HG03469 (cell line): ENCODE data around the gene CDX2.

Source experiments
- ATAC-seq: cut with Tn5 transposase; IDR thresholded peaks from one replicate; pipeline ENCODE4 v1.9.1; 2021; ENCODE audit warnings: mild to moderate bottlenecking, moderate library complexity, moderate number of reproducible peaks; ENCODE audit not compliant: unreplicated experiment

CDX2 gene

DNA sequence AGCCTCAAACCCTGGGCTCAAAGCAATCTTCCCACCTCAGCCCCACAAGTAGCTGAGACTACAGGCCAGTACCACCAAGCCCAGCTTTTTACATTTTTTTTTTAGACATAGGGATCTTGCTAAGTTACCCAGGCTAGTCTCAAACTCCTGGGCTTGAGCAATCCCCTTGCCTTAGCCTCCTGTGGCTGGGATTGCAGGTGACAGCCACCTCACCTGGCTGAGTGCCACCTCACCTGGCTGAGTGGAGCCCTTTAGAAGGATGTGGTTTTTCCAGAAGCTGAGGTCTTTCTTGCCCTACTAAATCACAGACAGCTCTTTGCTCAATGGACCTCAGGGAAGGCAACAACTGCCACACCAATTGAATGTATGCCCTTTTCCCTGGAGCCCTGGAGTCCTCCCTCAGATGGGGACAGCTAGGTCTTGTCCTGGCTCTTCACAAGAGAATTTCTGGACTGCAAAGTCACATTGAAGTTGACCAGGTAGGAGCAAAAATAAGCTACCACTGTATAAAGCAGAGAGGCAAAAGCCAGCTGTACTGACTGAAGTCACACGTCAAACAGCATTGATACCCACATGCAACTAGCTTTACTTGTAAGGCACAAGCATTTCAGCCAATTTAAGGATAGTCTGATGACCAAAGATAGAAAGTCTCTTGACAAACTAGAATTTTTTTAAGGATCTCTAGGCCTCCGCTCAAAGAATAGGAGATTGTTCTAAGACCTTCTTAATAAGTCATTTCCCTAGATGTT is 35.4 kb downstream of the CDX2 start:
- no peak for ATAC-seq

DNA sequence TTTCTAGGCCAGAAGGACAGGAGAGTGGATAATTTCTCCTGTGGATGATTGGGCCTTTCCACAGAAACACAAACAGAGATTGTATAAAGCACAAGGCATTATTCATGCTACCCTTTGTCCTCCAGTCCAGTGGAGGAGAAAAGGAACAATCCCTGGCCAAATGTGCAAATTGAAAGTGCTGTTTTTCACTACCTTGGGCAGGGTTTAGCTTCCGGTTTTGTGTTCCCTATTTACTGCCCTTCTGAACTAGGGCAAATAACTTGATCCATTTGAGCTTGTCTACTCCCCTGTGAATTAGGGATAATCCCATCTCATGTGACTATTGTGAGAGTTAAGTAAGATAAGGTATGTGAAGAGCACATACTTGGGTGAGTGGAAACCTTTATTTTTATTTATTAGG is 36.0 kb downstream of the CDX2 start:
- ATAC-seq, result no peak

DNA sequence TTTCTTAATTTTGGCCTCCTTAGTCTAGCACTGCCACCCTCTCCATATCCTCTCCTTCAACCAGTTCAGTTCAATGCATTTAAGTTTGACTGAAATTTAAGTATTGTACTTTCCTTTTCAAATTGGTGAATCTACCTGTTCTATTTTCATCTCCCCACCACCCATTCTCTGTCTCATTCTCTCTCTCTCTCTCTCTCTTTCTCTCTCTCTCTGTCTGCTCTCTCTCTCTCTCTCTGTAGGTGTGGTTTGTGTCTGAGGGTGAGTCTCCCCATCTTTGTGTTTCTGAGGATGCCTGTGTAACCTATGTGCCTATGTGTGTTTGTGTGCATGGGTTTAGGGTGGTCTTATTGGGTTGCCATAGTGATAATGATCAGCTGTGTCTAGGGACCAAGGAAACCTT is 39.2 kb downstream of the CDX2 start:
- ATAC-seq, result no peak

DNA sequence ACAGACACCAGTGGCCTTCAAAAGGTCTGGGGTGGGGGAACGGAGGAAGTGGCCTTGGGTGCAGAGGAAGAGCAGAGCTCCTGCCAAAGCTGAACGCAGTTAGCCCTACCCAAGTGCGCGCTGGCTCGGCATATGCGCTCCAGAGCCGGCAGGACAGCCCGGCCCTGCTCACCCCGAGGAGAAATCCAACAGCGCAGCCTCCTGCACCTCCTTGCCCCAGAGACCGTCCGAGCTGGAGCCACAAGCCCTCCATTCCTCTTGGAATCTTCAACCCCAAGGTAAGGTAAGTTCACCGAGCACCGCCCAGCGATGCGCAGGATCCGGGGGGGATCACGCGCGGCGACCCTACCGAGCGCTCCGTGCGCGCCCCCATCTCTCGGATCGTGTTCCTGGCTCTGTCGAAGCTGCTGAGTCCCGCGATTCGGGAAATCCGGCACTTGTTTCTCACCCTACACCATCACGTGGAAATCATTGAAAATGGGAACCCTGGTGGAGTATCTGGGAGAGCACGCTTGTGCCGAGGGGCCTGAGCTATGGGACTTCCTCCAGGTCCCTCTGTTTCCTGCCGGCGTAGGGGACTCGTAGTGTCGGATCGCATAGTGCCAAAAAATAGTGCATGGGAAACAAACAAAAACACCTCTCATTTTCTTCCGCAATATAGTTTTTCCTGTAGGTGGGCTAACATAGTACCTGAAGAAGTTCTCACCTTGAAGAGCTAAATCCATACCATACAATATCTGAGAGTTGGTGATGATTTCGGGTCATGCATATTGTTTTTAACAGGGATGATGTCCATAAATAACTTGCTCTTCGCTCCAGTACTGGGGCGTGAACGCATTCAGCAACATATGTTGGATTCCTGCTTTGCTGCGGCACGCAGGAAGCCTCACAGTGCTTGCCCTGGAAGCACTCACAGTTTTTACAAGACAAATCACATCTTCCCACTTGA is 40.0 kb downstream of the CDX2 start:
- ATAC-seq, result no peak

DNA sequence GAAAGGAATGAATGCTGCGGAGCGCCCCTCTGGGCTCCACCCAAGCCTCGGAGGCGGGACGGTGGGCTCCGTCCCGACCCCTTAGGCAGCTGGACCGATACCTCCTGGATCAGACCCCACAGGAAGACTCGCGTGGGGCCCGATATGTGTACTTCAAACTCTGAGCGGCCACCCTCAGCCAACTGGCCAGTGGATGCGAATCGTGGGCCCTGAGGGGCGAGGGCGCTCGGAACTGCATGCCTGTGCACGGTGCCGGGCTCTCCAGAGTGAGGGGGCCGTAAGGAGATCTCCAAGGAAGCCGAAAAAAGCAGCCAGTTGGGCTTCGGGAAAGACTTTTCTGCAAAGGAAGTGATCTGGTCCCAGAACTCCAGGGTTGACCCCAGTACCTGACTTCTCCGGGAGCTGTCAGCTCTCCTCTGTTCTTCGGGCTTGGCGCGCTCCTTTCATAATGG is 40.7 kb downstream of the CDX2 start:
- no peak for ATAC-seq

DNA sequence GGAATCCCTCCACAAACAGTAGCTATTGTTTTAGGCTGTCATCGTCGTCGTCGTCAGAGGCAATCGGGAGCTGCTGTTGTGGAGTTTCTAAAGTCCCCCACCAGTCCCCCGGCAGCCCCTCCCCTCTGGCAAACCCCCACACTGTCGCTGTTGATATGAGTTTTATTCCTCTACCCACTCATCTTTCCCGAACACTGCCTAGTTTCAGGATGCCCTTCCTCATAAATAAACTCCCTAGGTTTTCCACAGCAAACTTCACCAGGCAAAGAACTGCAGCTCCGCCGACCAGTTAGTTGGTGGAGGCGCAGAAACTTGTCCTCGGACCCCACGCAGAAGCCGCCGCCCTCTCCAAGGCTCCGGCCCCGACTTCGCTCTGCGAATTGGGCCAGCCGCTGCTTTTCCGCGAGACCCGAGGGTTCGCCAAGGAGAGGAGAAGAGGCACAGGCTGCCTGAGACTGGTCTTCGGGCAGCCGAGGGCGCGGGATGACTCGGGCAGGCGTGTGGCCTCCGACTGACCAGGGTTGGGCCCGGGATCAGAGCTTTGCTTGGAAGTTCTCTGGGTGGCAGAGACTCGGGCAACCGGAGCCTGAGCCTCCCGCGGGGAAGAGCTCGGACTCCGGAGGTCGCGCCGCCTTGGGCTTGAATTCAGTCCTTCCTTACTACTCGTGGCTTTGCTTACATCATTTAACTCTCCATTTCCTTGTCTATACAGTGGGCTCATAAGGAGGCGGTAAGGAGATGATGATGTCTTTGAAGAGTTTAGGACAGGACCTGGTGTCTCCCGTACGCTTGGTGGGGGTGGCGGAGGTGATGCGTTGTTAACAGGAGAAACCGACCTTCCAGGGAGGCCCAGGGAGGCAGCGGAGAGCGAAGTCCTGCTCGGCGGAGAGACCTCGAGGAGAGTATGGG is 41.4 kb downstream of the CDX2 start:
- ATAC-seq, result no peak

DNA sequence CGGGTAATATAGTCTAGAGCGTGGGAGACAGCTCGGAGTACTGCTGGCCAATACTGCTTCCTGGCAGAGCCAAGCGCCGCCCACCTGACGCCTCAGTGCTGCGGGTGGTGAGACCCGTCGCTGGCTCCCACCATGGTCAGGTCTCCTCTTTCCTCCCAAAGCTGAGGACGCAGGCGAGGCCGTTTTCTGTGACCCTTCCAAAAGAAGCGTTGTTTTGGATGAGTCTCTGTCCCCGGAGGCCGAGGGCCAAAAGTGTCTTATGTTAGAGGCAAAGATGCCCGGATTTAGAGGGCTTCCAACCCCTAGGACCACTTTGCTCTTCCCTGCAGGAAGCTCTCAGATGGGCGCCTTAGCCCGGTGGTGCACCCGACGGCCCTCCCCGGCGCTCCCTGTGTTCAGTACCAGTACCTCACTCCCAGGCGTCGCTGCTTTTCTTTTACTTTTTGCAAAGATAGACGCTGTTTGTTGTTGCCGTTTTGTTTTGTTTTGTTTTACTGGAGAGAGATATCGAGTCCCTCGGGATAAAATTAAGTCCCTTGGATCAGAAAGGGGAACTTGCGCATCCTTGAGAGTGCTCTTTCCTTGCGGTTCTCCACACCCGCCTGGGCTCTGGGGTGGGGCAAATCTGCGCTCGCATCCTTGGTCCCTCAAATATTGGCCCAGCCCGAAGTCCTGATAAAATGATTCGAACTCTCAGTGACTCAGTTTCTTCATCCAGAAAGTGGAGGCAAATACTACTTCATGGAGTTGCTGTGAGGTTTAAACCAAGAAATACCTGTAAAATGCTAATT is 42.3 kb downstream of the CDX2 start:
- no peak for ATAC-seq

DNA sequence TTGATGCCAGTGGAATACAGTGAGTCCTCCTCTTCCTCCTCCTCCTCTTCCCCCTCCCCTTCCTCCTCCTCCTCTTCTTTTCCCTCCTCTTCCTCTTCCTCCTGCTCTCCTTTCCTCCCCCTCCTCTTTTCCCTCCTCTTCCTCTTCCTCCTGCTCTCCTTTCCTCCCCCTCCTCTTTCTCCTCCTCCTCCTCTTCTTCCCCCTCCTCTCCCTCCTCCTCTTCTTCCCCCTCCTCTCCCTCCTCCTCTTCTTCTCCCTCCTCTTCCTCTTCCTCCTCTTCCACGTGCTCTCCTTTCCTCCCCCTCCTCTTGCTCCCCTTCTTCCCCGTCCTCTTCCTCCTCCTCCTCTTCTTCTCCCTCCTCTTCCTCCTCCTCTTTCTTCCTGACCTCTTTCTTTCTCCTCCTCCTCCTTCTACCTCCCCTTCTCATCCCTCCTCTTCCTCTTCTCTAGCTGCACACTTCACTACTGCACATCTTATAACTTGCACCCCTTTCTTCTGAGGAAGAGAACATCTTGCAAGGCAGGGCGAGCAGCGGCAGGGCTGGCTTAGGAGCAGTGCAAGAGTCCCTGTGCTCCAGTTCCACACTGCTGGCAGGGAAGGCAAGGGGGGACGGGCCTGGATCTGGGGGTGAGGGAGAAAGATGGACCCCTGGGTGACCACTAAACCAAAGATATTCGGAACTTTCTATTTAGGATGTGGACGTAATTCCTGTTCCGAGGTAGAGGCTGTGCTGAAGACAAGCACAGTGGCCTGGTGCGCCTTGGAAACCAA is 43.7 kb downstream of the CDX2 start:
- ATAC-seq, result no peak

DNA sequence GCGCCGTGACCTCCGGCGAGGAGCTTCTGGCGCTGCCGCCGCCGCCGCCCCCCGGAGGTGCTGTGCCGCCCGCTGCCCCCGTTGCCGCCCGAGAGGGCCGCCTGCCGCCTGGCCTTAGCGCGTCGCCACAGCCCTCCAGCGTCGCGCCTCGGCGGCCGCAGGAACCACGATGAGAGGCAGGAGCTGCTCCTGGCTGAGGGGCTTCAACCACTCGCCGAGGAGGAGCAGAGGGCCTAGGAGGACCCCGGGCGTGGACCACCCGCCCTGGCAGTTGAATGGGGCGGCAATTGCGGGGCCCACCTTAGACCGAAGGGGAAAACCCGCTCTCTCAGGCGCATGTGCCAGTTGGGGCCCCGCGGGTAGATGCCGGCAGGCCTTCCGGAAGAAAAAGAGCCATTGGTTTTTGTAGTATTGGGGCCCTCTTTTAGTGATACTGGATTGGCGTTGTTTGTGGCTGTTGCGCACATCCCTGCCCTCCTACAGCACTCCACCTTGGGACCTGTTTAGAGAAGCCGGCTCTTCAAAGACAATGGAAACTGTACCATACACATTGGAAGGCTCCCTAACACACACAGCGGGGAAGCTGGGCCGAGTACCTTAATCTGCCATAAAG is 44.5 kb downstream of the CDX2 start:
- ATAC-seq, result no peak

DNA sequence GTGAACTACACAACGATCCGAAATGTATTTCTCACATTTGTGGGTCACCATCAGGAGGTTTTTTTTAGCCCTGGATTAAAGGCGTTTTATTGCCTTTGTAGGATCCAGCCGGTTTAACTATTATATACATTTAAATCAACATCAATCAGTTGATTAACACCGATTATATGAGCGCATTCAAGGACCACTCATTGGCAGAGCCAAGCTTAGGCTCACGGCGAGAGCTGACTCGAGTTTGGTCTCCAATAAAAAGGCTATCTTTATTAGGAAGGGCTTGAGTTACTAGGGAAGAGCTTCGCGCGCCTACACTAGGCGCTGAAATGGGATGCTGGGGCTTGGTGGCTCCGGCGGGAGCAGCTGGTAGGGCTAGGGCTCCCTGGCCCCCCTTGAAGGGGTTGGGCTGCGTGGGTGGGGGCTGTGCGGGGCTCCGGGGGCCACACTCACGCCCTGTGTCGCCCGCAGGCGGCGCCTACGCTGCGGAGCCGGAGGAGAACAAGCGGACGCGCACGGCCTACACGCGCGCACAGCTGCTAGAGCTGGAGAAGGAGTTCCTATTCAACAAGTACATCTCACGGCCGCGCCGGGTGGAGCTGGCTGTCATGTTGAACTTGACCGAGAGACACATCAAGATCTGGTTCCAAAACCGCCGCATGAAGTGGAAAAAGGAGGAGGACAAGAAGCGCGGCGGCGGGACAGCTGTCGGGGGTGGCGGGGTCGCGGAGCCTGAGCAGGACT is 45.2 kb downstream of the CDX2 start:
- ATAC-seq, result no peak

DNA sequence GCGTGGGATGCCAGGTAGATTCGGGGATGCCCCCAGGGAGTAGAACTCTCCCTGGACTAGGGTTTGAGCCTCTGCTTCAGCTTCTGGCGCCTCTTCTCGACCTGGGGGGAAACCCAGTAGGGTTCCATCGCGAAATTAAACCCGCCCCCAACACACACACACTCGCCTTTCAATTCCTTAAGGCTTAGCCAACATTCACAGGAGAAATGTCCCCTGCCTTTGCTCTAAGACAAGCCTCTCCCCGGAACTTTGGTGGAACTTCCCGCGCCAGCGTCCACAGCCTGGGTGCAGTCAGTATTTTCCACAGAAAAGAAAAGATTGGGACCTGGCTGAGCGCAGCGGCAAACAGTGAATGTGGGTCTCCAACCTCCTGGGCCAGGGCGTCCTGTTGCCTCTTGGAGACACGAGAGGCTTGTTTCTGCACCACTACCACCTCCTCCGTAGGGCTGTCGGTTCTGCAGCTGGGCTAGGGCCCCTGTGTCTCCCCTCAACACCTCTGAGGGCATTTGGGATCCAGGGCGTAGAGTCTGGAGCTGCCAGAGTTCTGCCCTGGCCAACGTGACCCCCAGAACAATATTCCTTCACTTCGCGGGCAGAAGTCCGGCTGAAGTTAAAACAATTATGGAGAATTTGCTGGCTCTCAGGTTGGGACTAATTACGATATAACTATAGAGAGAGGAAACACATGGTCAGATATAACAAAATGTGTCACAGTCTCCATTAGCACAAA is 46.1 kb downstream of the CDX2 start:
- ATAC-seq, result no peak

DNA sequence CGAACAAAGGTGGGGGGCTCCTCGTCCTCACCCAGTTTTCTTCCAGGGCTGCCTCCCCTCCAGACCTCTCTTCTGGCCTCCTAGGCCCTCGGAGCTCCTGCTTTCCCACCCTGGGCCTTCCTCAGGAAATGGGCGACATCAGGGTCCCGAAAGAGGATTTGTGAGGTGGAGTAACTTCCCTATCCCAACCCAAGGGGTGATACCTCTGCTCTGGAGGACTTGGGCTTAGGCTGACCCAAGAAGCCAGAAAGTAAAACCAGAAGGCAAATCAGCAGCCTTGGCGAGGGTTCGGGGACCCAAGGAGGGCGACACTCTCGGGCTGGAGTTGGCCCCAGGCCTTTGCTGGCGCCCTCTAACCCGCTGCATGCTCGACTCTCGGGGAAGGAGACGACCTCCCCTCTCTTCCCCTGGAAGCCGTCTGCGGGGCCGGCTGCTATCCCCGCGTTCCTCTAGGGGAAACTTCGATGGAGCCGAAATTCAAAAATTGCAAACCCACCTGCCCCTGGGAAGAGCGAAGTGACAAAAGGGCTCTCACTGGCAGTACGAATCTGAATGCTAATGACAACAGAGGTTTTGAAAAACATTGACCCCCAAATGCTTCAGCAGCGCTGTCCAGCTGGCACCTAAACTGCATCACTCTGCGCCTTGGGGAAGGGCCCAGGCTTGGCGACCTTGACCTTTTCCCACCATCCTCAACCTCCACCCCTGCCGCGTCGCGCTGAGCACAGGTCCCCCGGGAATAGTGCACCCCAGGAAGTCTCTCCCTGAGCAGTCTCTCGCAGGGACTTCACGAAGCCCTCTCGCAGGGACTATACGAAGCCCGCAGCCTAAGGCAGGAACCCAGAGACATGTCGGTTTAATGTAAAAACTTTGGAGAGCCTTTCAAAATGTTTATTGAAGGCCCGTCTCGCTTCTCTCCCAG is 46.9 kb downstream of the CDX2 start:
- ATAC-seq, result no peak

DNA sequence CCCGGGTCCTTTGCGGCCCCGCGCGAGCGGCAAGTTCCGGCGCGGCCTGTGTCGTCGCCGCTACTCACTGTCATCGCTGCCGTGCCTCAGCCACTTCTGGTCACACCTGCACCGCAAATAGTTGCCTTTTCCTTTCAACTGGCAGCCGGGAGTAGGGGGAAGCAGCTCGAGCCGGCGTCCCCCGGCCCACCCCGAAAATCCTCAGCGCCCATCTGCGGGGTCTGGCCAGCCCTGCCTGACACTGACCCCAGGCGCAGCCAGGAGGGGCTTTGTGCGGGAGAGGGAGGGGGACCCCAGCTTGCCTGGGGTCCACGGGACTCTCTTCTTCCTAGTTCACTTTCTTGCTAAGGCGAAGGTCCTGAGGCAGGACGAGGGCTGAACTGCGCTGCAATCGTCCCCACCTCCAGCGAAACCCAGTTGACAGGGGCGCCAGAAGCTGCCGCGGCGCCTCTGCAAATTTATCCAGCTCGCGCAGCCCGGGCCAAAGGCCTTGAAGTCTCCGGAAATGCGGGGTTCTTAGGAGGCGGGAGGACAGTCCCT is 47.6 kb downstream of the CDX2 start:
- no peak for ATAC-seq

DNA sequence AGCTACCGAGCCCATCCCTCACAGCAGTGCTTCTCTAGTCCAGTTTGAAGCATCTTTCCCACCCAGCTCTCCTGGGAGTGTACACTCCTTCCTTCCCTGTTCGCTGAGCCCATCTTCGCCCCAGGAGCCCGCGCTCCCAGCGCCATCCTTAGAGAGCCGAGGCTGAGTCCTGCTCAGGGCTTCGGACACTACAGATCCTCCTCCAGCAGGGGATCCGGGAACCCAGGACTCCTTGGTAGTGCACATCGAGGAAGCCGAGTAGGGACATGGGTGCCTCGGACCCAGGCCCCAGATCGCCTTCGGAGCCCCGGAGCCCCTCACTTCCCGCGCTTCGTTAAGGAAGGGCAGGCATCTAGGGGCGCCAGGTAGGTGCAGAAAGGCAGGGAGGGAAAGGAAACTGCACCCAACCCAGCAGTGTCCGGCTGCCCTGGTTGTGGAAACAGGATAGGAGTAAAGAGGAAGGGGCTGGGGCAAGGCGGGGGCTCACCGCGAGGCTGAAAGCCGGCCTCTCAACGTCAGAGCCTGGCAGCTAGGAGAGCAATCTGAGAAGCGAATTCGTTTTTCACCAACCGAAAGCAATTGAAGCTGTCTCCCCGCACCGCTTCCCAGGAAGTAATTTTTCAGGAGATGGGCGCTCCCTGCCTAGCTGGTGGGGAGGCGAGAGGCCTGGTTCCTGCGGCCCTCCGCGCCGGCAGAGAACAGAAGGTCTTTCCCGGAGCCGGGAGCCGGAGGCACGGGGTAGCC is 48.3 kb downstream of the CDX2 start:
- no peak for ATAC-seq

DNA sequence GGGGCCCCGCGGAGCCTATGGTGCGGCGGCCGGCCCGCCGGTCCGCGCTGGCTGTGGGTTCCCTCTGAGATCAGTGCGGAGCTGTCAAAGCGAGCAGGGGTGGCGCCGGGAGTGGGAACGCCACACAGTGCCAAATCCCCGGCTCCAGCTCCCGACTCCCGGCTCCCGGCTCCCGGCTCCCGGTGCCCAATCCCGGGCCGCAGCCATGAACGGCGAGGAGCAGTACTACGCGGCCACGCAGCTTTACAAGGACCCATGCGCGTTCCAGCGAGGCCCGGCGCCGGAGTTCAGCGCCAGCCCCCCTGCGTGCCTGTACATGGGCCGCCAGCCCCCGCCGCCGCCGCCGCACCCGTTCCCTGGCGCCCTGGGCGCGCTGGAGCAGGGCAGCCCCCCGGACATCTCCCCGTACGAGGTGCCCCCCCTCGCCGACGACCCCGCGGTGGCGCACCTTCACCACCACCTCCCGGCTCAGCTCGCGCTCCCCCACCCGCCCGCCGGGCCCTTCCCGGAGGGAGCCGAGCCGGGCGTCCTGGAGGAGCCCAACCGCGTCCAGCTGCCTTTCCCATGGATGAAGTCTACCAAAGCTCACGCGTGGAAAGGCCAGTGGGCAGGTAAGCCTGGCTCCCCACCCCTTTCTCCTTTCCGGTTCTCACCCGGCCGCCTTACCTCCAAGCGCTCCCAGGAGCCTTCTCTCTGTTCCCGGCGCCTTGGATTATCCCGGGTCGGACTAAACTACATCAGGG is 49.0 kb downstream of the CDX2 start, which contains the start of gene PDX1:
PDX1 (plus strand) TSS at position 67 of the 743 bp plus-strand sequence; CDS start at position 206, 139 bp downstream.
- no peak for ATAC-seq
